Glomerular endothelial cell (primary cell): ENCODE measurements around the gene EDNRB. TPM values are rescaled to one million over a fixed set of nuclear protein-coding genes. Genes with fewer than 3 reads are reported as not detected.
"Not testable (repeated sequence)": the region's sequence is repeated elsewhere in the genome, so short reads cannot be mapped to it uniquely, and the experiment has no call there.

ENCODE experiments used
- DNase-seq: peaks from one replicate; pipeline ENCODE4 v3.0.0-alpha.2; 2011; ENCODE audit warnings: low read depth, low spot score; ENCODE audit errors: extremely low read depth
- total RNA-seq: library from RNA; depleted of rRNA; stranded (reverse); fragments of >200 nt; gene quantifications from 2 replicates; pipeline ENCODE4 v1.2.3, GENCODE V29; 2015

Gene EDNRB
- total RNA-seq, 1 donor from 2014 or later = 18.8 TPM

- not testable (repeated sequence) for DNase-seq
Measured at GRCh38 chr13:77848050-77848449, 70.6 kb downstream of the EDNRB start.

GRCh38 chr13:77846173-77846572 lies 72.5 kb downstream of the EDNRB start:
- no peak for DNase-seq

Other genes with a start within 250 kb of the EDNRB start
- 3.4 and 3.8 TPM in 2 replicates for gene SLAIN1, start 221.1 kb downstream of the EDNRB start, total RNA-seq